ENCODE data around the gene RAB27A. TPM values are rescaled to one million over a fixed set of nuclear protein-coding genes. Genes with fewer than 3 reads are reported as not detected.
"Not testable (repeated sequence)": the region's sequence is repeated elsewhere in the genome, so short reads cannot be mapped to it uniquely, and the experiment has no call there.

Gene RAB27A
- total and polyA plus RNA-seq, 11 donors = 1.4 to 17.2 (median 4.2) TPM

- DNase-seq = peak; percentile 80 to 92 (median 82)
- intact Hi-C loops (cut with DNase I) = loop anchor here (1.0 to 10.0 kb wide), 5 partner anchors 72 to 114 kb away; partner anchors contain the start of genes CCPG1 (in 1 of the 10) and PIERCE2 (in 1 of the 10)
- TF ChIP-seq POLR2A (IDR thresholded peaks at IDR 0.05) (no peak), CTCF (IDR thresholded peaks at IDR 0.05) (peak; percentile 73 to 96 (median 89))
- Histone ChIP-seq H3K36me3 (no peaks in the 10 kb centered on the region), H3K9me3 (no peaks in the 10 kb centered on the region), H3K4me1 (peaks cover 0 to 31% (median 3%) of the 10 kb centered on the region in 12 donors), H3K4me3 (peak overlapping the region; percentile 73 to 94 (median 84)), H3K27me3 (no peaks in the 10 kb centered on the region), H3K27ac (peak overlapping the region; percentile 72 to 96 (median 87))
- peak; percentile 86 to 95 (median 94) for ATAC-seq
- WGBS, 4 donors = 20 to 24% (median 23%) methylated on average over 17 of the region's 17 CpGs
Observed at GRCh38 chr15:55290528-55291057, 980 bp upstream of the RAB27A start.

- H3K4me3 ChIP-seq = peak overlapping the region; percentile 73 to 94 (median 84)
- intact Hi-C loops (cut with DNase I) = loop anchor here in 1 of 10 donors (5.0 kb wide), 1 partner anchor 72 kb away; no protein-coding TSS in a partner anchor
- H3K9me3 ChIP-seq = no peaks in the 10 kb centered on the region
- H3K36me3 ChIP-seq = no peaks in the 10 kb centered on the region
- peak overlapping the region; percentile 72 to 96 (median 87) for H3K27ac ChIP-seq
- TF ChIP-seq POLR2A (IDR thresholded peaks at IDR 0.05) = peak in 1 of 2 donors; percentile 20
- TF ChIP-seq CTCF (IDR thresholded peaks at IDR 0.05) = no peak
- DNase-seq (peak in 3 of 5 donors; percentile 12 to 30 (median 20)), ATAC-seq (peak in 2 of 4 donors; percentile 44 to 49)
- WGBS, 4 donors = 4 to 13% (median 7%) methylated on average over 14 to 37 of the region's 37 CpGs
- H3K27me3 ChIP-seq = no peaks in the 10 kb centered on the region
- H3K4me1 ChIP-seq = peaks cover 0 to 45% (median 3%) of the 10 kb centered on the region in 12 donors
Observed at GRCh38 chr15:55289011-55289745, 435 bp downstream of the RAB27A start.

- DNase-seq (no peak), ATAC-seq (no peak)
- no peaks in the 10 kb centered on the region for H3K27me3 ChIP-seq
- intact Hi-C loops (cut with DNase I) = loop anchor here in 1 of 10 donors (5.0 kb wide), 1 partner anchor 71 kb away; no protein-coding TSS in a partner anchor
- no peaks in the 10 kb centered on the region for H3K36me3 ChIP-seq
- WGBS, 4 donors = 92 to 96% (median 94%) methylated on average over 8 of the region's 8 CpGs
- H3K9me3 ChIP-seq = no peaks in the 10 kb centered on the region
- peaks cover 0 to 55% (median 3%) of the 10 kb centered on the region in 12 donors for H3K4me1 ChIP-seq
- H3K4me3 ChIP-seq = peak overlapping the region in 4 of 12 donors; percentile 75 to 90 (median 82)
- TF ChIP-seq POLR2A (IDR thresholded peaks at IDR 0.05) = no peak
- no peak for TF ChIP-seq CTCF (IDR thresholded peaks at IDR 0.05)
- peak overlapping the region in 2 of 12 donors; percentile 88 to 96 for H3K27ac ChIP-seq
Observed at GRCh38 chr15:55288006-55288717, 1.5 kb downstream of the RAB27A start.

- intact Hi-C loops (cut with DNase I) = loop anchor here in 1 of 10 donors (5.0 kb wide), 1 partner anchor 69 kb away; no protein-coding TSS in a partner anchor
- WGBS, 4 donors = 94 to 98% (median 96%) methylated on average over 10 of the region's 10 CpGs
- not testable (repeated sequence) for H3K9me3 ChIP-seq, H3K4me3 ChIP-seq, H3K36me3 ChIP-seq, ATAC-seq, H3K27ac ChIP-seq, DNase-seq, H3K27me3 ChIP-seq
- H3K4me1 ChIP-seq = peaks cover 0 to 70% (median 3%) of the 10 kb centered on the region in 12 donors
Observed at GRCh38 chr15:55286442-55287189, 3.0 kb downstream of the RAB27A start.
